Neuronal stem cell (in vitro differentiated cells): ENCODE results near the gene KCNK4.

Experiments
- DNase-seq: peaks from one replicate; pipeline ENCODE4 v3.0.0-alpha.2; 2013; ENCODE audit warnings: low spot score
- H2AFZ ChIP-seq: one replicate; pipeline ENCODE4 v1.6.1; 2013; ENCODE audit warnings: mild to moderate bottlenecking, low read length, inconsistent platforms
- H2AK5ac ChIP-seq: 2 replicates; pipeline ENCODE4 v1.6.1; 2013; ENCODE audit warnings: low read depth, mild to moderate bottlenecking, inconsistent platforms, low read length, moderate library complexity, mixed read lengths
- H2BK120ac ChIP-seq: 2 replicates; pipeline ENCODE4 v1.6.1; 2013; ENCODE audit warnings: low read depth, mild to moderate bottlenecking, inconsistent platforms, low read length, moderate library complexity, mixed read lengths
- H2BK12ac ChIP-seq: one replicate; pipeline ENCODE4 v1.6.1; 2013; ENCODE audit warnings: low read length, inconsistent platforms
- H2BK15ac ChIP-seq: 2 replicates; pipeline ENCODE4 v1.6.1; 2013; ENCODE audit warnings: mild to moderate bottlenecking, low read length, inconsistent platforms, mixed read lengths
- H2BK5ac ChIP-seq: one replicate; pipeline ENCODE4 v1.6.1; 2013; ENCODE audit warnings: inconsistent platforms, mild to moderate bottlenecking, low read length, moderate library complexity
- H3K14ac ChIP-seq: one replicate; pipeline ENCODE4 v1.6.1; 2013; ENCODE audit warnings: low read length, inconsistent platforms
- H3K18ac ChIP-seq: 2 replicates; pipeline ENCODE4 v1.6.1; 2013; ENCODE audit warnings: low read length, inconsistent platforms
- H3K23ac ChIP-seq: 2 replicates; pipeline ENCODE4 v1.6.1; 2013; ENCODE audit warnings: low read depth, mild to moderate bottlenecking, mixed read lengths, low read length, inconsistent platforms; ENCODE audit not compliant: poor library complexity
- H3K27ac ChIP-seq: replicated peaks from 3 replicates; pipeline ENCODE4 v1.5.1; 2013; ENCODE audit warnings: low read length, inconsistent platforms
- H3K27me3 ChIP-seq, 3 experiments: 2 replicates each; pipeline ENCODE4 v1.6.1; 2013; ENCODE audit warnings: low read length in 3 of 3, mild to moderate bottlenecking in 2 of 3, inconsistent platforms in 1 of 3, low read depth in 1 of 3, mixed read lengths in 1 of 3, moderate library complexity in 1 of 3; ENCODE audit not compliant: control insufficient read depth in 3 of 3, insufficient read depth in 3 of 3
- H3K36me3 ChIP-seq, 2 donors: replicated peaks in 1 of 2; 2 replicates each; pipeline ENCODE4 v1.6.1; 2013; ENCODE audit warnings: low read length in 2 of 2; ENCODE audit not compliant: control insufficient read depth in 2 of 2, insufficient read depth in 2 of 2
- H3K4ac ChIP-seq: 2 replicates; pipeline ENCODE4 v1.6.1; 2013; ENCODE audit warnings: inconsistent platforms, mild to moderate bottlenecking, low read length, moderate library complexity
- H3K4me1 ChIP-seq, 2 donors: 1 replicate in 1 of 2; 2 replicates in 1 of 2; pipeline ENCODE4 v1.6.1; 2013; ENCODE audit warnings: low read length in 2 of 2, low read depth in 1 of 2; ENCODE audit not compliant: control insufficient read depth in 2 of 2, insufficient read depth in 1 of 2
- H3K4me2 ChIP-seq: one replicate; pipeline ENCODE4 v1.6.1; 2013; ENCODE audit warnings: mild to moderate bottlenecking, low read length, inconsistent platforms; ENCODE audit not compliant: insufficient read depth, poor library complexity, severe bottlenecking
- H3K4me3 ChIP-seq, 2 donors: 2 replicates each; pipeline ENCODE4 v1.5.1; 2013; ENCODE audit warnings: low read length in 2 of 2, mild to moderate bottlenecking in 2 of 2, inconsistent platforms in 1 of 2, moderate library complexity in 1 of 2
- H3K79me1 ChIP-seq: one replicate; pipeline ENCODE4 v1.6.1; 2013; ENCODE audit warnings: low read depth, mild to moderate bottlenecking, inconsistent platforms, low read length, moderate library complexity
- H3K9ac ChIP-seq: one replicate; pipeline ENCODE4 v1.6.1; 2013; ENCODE audit warnings: mild to moderate bottlenecking, low read depth, low read length, inconsistent platforms; ENCODE audit not compliant: poor library complexity
- H3K9me3 ChIP-seq, 2 donors: replicated peaks in 1 of 2; 2 replicates each; pipeline versions ENCODE3 to v1.6.1; 2013; ENCODE audit warnings: low read length in 2 of 2, mild to moderate bottlenecking in 2 of 2, inconsistent platforms in 1 of 2, low read depth in 1 of 2, mixed read lengths in 1 of 2, moderate library complexity in 1 of 2; ENCODE audit not compliant: control insufficient read depth in 2 of 2, insufficient read depth in 1 of 2
- H4K8ac ChIP-seq: one replicate; pipeline ENCODE4 v1.6.1; 2013; ENCODE audit warnings: low read depth, mild to moderate bottlenecking, inconsistent platforms, low read length, moderate library complexity
- H4K91ac ChIP-seq: one replicate; pipeline ENCODE4 v1.6.1; 2013; ENCODE audit warnings: low read length, low read depth, mild to moderate bottlenecking, inconsistent platforms; ENCODE audit not compliant: poor library complexity
- WGBS, 2 donors: extraction: QIAGEN DNeasy Blood & Tissue Kit; methylation state at CpG; one replicate each; pipeline ENCODE4 v1.1.7; 2013; ENCODE audit warnings: missing lambda C conversion rate in 2 of 2, mixed read lengths in 1 of 2; ENCODE audit not compliant: insufficient read length in 2 of 2, insufficient replicate concordance in 1 of 2; ENCODE audit errors: extremely low coverage in 2 of 2; 5-methylcytosine and 5-hydroxymethylcytosine counted together

Gene KCNK4

GRCh38 chr11:64318766-64319761, 28.0 kb downstream of the KCNK4 start:
- no peak for DNase-seq
- peaks cover 21% of the 10 kb centered on the region for H3K79me1 ChIP-seq
- peaks cover 0 to 2% of the 10 kb centered on the region in 2 donors for H3K9me3 ChIP-seq

GRCh38 chr11:64320556-64320955, 29.5 kb downstream of the KCNK4 start:
- Histone ChIP-seq H3K27me3 (no peaks in the 10 kb centered on the region), H4K91ac (no peak overlapping the region)

More at GRCh38 chr11:64318766-64319761, 28.0 kb downstream of the KCNK4 start:
- Histone ChIP-seq H3K23ac (no peak overlapping the region), H3K14ac (no peak overlapping the region), H3K4me3 (peak overlapping the region; percentile 72 to 95), H2AFZ (peak overlapping the region; percentile 77), H3K27me3 (no peaks in the 10 kb centered on the region), H3K9ac (no peak overlapping the region), H2BK15ac (peak overlapping the region; percentile 19), H4K8ac (no peak overlapping the region), H2BK5ac (no peak overlapping the region), H3K4me1 (peaks cover 9 to 16% of the 10 kb centered on the region in 2 donors), H3K36me3 (peaks cover 18 to 42% of the 10 kb centered on the region in 2 donors), H2BK120ac (no peak overlapping the region), H2AK5ac (peak overlapping the region; percentile 2), H3K4me2 (peak overlapping the region; percentile 79), H3K4ac (no peak overlapping the region), H2BK12ac (no peak overlapping the region), H4K91ac (no peak overlapping the region), H3K27ac (no peak overlapping the region), H3K18ac (peak overlapping the region; percentile 27)
- WGBS, 2 donors, result no CpG with 5 or more reads among the region's 19 CpGs

GRCh38 chr11:64321026-64321425, 29.9 kb downstream of the KCNK4 start:
- WGBS, 2 donors, result no CpG with 5 or more reads among the region's 5 CpGs
- Histone ChIP-seq H3K4me3 (no peak overlapping the region), H2AK5ac (no peak overlapping the region), H3K23ac (no peak overlapping the region), H3K14ac (no peak overlapping the region), H3K4ac (no peak overlapping the region), H2BK120ac (no peak overlapping the region), H3K27me3 (no peaks in the 10 kb centered on the region), H2AFZ (no peak overlapping the region), H3K27ac (no peak overlapping the region), H2BK5ac (no peak overlapping the region), H3K4me1 (peaks cover 9 to 15% of the 10 kb centered on the region in 2 donors), H3K36me3 (peaks cover 7 to 24% of the 10 kb centered on the region in 2 donors), H4K91ac (no peak overlapping the region), H2BK15ac (no peak overlapping the region), H4K8ac (no peak overlapping the region), H3K9ac (no peak overlapping the region), H2BK12ac (no peak overlapping the region), H3K4me2 (no peak overlapping the region), H3K79me1 (peaks cover 13% of the 10 kb centered on the region), H3K18ac (no peak overlapping the region), H3K9me3 (no peaks in the 10 kb centered on the region)
- no peak for DNase-seq

More at GRCh38 chr11:64320556-64320955, 29.5 kb downstream of the KCNK4 start:
- Histone ChIP-seq H2BK5ac (no peak overlapping the region), H3K4ac (no peak overlapping the region), H3K18ac (no peak overlapping the region), H3K4me2 (no peak overlapping the region), H3K9ac (no peak overlapping the region), H3K14ac (no peak overlapping the region), H3K27ac (no peak overlapping the region), H2AFZ (no peak overlapping the region), H3K79me1 (peaks cover 15% of the 10 kb centered on the region), H2BK120ac (no peak overlapping the region), H3K36me3 (peaks cover 8 to 28% of the 10 kb centered on the region in 2 donors), H3K9me3 (no peaks in the 10 kb centered on the region), H3K4me1 (peaks cover 9 to 16% of the 10 kb centered on the region in 2 donors), H2AK5ac (no peak overlapping the region), H4K8ac (no peak overlapping the region), H3K4me3 (no peak overlapping the region), H2BK12ac (no peak overlapping the region), H3K23ac (no peak overlapping the region), H2BK15ac (no peak overlapping the region)
- no peak for DNase-seq
- no CpG with 5 or more reads among the region's 7 CpGs for WGBS, 2 donors

GRCh38 chr11:64321533-64321932, 30.4 kb downstream of the KCNK4 start:
- Histone ChIP-seq H3K18ac (no peak overlapping the region), H3K79me1 (peaks cover 9% of the 10 kb centered on the region), H4K91ac (no peak overlapping the region), H3K14ac (no peak overlapping the region), H3K4me2 (no peak overlapping the region), H2BK5ac (no peak overlapping the region), H4K8ac (no peak overlapping the region), H2BK15ac (no peak overlapping the region), H3K4ac (no peak overlapping the region), H2AFZ (no peak overlapping the region), H2BK120ac (no peak overlapping the region), H3K9ac (peak overlapping the region; percentile 50), H3K27ac (no peak overlapping the region), H3K4me1 (peaks cover 9 to 11% of the 10 kb centered on the region in 2 donors), H3K4me3 (no peak overlapping the region), H3K9me3 (no peaks in the 10 kb centered on the region), H3K36me3 (peaks cover 6 to 22% of the 10 kb centered on the region in 2 donors), H2BK12ac (no peak overlapping the region), H3K23ac (no peak overlapping the region), H3K27me3 (no peaks in the 10 kb centered on the region), H2AK5ac (no peak overlapping the region)
- no peak for DNase-seq
- WGBS, 2 donors, result no CpG with 5 or more reads among the region's 5 CpGs
